ENCODE data around the gene SEMA6D. TPM values are rescaled to one million over a fixed set of nuclear protein-coding genes. Genes with fewer than 3 reads are reported as not detected.

The SEMA6D gene
- polyA plus RNA-seq, 1 of the 3 experiments (the other 2 are of a cell fraction), result 0.30 TPM

DNA sequence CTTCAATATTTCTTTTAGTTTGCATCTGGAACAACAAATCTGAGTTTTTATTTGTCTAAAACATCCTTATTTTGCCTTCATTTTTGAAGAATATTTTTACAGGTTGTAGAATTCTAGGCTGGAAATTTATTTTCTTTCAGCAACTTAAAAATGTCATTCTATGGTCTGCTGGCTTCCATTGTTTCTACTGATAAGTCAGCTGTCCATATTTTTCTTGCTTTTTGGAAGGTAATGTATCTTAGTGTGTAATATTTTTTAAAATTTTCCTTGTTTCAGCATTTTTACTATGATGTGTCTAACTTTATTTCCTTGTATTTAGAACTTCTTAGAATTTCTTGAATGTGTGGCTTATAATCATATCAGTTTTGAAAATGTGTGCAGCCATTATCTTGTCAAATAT is 37.0 kb downstream of the SEMA6D start:
- no peaks in the 10 kb centered on the region for H3K79me2 ChIP-seq (ENCODE audit: insufficient read depth)
- H3F3A ChIP-seq (replicated peaks; ENCODE audit: insufficient read depth), result no peaks in the 10 kb centered on the region
- no peaks in the 10 kb centered on the region for H3K27me3 ChIP-seq (ENCODE audit: insufficient read depth)
- DNase-seq, result no peak
- H2AFZ ChIP-seq (ENCODE audit: low read depth), result no peak overlapping the region
- no peak overlapping the region for H3K4me3 ChIP-seq (ENCODE audit: low read depth in 2 of 2, low read length in 1 of 2)
- no peak overlapping the region for H3K9ac ChIP-seq
- POLR2A ChIA-PET, result no interaction called here
- TF ChIP-seq MXI1 (IDR thresholded peaks at IDR 0.05; ENCODE audit: low read depth, low read length), result no peak
- TF ChIP-seq NFIC (IDR thresholded peaks at IDR 0.05; ENCODE audit: borderline replicate concordance), result no peak
- TF ChIP-seq ELF1 (IDR thresholded peaks at IDR 0.05), result no peak
- TF ChIP-seq RFX5 (IDR thresholded peaks at IDR 0.05; ENCODE audit: low read length), result no peak
- TF ChIP-seq, protein P1, sequence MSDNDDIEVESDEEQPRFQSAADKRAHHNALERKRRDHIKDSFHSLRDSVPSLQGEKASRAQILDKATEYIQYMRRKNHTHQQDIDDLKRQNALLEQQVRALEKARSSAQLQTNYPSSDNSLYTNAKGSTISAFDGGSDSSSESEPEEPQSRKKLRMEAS (IDR thresholded peaks at IDR 0.05; ENCODE audit: low read depth), result no peak
- no peak for TF ChIP-seq TAF1 (IDR thresholded peaks at IDR 0.05; ENCODE audit: borderline replicate concordance, low read depth, low read length)
- no peaks in the 10 kb centered on the region for H3K9me2 ChIP-seq
- H3K27ac ChIP-seq (ENCODE audit: low read depth in 2 of 2, low read length in 1 of 2), result no peak overlapping the region
- H3K9me3 ChIP-seq, result no peaks in the 10 kb centered on the region; the same call in 1 of the 2 replicates
- no peak overlapping the region for H3K4me2 ChIP-seq
- H4K20me1 ChIP-seq (ENCODE audit: insufficient read depth), result no peaks in the 10 kb centered on the region
- CTCF ChIA-PET, result no interaction called here
- no peaks in the 10 kb centered on the region for H3K36me3 ChIP-seq (replicated peaks in 1 of 2; ENCODE audit: control insufficient read depth in 1 of 2, insufficient read depth in 2 of 2, low read length in 1 of 2)
- peaks cover 0 to under 1% of the 10 kb centered on the region in 2 experiments; a peak in 2 of 4 replicates for H3K4me1 ChIP-seq (ENCODE audit: control insufficient read depth in 1 of 2, insufficient read depth in 2 of 2, low read depth in 1 of 2, low read length in 1 of 2)

DNA sequence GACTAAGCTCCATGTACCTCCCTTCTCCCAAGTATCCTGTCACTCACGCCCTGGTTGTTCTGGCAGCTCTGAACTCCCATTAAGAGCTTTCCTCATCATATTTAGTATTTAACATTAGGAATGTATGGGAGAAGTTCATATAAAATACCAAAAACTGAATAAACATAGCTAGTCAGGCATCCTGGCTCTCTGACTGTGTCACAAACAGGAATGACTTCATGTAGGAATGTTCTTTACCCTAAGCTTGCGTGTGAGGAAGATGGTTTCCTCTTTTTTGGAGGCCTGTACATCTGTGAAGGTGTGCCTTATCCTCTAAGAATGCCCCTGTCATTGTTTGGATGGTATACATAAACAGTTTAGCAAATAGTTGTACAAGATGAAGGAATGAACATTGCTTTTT is 38.6 kb downstream of the SEMA6D start:
- DNase-seq, result no peak
- 25% methylated on average over 2 of the region's 2 CpGs for WGBS (ENCODE audit: low lambda C conversion rate)
- H3K79me2 ChIP-seq (ENCODE audit: insufficient read depth), result no peaks in the 10 kb centered on the region

More for the DNA sequence above, 38.6 kb downstream of the SEMA6D start:
- peaks cover 0 to 2% of the 10 kb centered on the region in 2 experiments; a peak in 2 of 4 replicates for H3K4me1 ChIP-seq (ENCODE audit: control insufficient read depth in 1 of 2, insufficient read depth in 2 of 2, low read depth in 1 of 2, low read length in 1 of 2)
- H3K27me3 ChIP-seq (ENCODE audit: insufficient read depth), result no peaks in the 10 kb centered on the region
- ChIA-PET CTCF (no interaction called here), POLR2A (no interaction called here)
- H3K4me3 ChIP-seq (ENCODE audit: low read depth in 2 of 2, low read length in 1 of 2), result no peak overlapping the region
- H4K20me1 ChIP-seq (ENCODE audit: insufficient read depth), result no peaks in the 10 kb centered on the region
- no peak overlapping the region for H3K27ac ChIP-seq (ENCODE audit: low read depth in 2 of 2, low read length in 1 of 2)
- no peak for TF ChIP-seq FOXJ3 (CRISPR knock-in tag; IDR thresholded peaks at IDR 0.05)
- TF ChIP-seq, protein P2, sequence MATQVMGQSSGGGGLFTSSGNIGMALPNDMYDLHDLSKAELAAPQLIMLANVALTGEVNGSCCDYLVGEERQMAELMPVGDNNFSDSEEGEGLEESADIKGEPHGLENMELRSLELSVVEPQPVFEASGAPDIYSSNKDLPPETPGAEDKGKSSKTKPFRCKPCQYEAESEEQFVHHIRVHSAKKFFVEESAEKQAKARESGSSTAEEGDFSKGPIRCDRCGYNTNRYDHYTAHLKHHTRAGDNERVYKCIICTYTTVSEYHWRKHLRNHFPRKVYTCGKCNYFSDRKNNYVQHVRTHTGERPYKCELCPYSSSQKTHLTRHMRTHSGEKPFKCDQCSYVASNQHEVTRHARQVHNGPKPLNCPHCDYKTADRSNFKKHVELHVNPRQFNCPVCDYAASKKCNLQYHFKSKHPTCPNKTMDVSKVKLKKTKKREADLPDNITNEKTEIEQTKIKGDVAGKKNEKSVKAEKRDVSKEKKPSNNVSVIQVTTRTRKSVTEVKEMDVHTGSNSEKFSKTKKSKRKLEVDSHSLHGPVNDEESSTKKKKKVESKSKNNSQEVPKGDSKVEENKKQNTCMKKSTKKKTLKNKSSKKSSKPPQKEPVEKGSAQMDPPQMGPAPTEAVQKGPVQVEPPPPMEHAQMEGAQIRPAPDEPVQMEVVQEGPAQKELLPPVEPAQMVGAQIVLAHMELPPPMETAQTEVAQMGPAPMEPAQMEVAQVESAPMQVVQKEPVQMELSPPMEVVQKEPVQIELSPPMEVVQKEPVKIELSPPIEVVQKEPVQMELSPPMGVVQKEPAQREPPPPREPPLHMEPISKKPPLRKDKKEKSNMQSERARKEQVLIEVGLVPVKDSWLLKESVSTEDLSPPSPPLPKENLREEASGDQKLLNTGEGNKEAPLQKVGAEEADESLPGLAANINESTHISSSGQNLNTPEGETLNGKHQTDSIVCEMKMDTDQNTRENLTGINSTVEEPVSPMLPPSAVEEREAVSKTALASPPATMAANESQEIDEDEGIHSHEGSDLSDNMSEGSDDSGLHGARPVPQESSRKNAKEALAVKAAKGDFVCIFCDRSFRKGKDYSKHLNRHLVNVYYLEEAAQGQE (IDR thresholded peaks at IDR 0.05; ENCODE audit: low read depth, low read length), result no peak
- no peak for TF ChIP-seq RCOR1 (IDR thresholded peaks at IDR 0.05; ENCODE audit: low read length)
- TF ChIP-seq, protein P3, sequence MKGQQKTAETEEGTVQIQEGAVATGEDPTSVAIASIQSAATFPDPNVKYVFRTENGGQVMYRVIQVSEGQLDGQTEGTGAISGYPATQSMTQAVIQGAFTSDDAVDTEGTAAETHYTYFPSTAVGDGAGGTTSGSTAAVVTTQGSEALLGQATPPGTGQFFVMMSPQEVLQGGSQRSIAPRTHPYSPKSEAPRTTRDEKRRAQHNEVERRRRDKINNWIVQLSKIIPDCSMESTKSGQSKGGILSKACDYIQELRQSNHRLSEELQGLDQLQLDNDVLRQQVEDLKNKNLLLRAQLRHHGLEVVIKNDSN (IDR thresholded peaks at IDR 0.05; ENCODE audit: borderline replicate concordance, low read depth), result no peak
- no peak for TF ChIP-seq YY1 (IDR thresholded peaks at IDR 0.05; ENCODE audit: low read depth)
- TF ChIP-seq, protein P4, sequence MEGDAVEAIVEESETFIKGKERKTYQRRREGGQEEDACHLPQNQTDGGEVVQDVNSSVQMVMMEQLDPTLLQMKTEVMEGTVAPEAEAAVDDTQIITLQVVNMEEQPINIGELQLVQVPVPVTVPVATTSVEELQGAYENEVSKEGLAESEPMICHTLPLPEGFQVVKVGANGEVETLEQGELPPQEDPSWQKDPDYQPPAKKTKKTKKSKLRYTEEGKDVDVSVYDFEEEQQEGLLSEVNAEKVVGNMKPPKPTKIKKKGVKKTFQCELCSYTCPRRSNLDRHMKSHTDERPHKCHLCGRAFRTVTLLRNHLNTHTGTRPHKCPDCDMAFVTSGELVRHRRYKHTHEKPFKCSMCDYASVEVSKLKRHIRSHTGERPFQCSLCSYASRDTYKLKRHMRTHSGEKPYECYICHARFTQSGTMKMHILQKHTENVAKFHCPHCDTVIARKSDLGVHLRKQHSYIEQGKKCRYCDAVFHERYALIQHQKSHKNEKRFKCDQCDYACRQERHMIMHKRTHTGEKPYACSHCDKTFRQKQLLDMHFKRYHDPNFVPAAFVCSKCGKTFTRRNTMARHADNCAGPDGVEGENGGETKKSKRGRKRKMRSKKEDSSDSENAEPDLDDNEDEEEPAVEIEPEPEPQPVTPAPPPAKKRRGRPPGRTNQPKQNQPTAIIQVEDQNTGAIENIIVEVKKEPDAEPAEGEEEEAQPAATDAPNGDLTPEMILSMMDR (IDR thresholded peaks at IDR 0.05), result no peak
- no peak for TF ChIP-seq CHD2 (IDR thresholded peaks at IDR 0.05; ENCODE audit: low read length, partially characterized antibody)
- TF ChIP-seq, protein P5, sequence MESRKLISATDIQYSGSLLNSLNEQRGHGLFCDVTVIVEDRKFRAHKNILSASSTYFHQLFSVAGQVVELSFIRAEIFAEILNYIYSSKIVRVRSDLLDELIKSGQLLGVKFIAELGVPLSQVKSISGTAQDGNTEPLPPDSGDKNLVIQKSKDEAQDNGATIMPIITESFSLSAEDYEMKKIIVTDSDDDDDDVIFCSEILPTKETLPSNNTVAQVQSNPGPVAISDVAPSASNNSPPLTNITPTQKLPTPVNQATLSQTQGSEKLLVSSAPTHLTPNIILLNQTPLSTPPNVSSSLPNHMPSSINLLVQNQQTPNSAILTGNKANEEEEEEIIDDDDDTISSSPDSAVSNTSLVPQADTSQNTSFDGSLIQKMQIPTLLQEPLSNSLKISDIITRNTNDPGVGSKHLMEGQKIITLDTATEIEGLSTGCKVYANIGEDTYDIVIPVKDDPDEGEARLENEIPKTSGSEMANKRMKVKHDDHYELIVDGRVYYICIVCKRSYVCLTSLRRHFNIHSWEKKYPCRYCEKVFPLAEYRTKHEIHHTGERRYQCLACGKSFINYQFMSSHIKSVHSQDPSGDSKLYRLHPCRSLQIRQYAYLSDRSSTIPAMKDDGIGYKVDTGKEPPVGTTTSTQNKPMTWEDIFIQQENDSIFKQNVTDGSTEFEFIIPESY (IDR thresholded peaks at IDR 0.05; ENCODE audit: borderline replicate concordance, low read depth), result no peak
- TF ChIP-seq, protein P6, sequence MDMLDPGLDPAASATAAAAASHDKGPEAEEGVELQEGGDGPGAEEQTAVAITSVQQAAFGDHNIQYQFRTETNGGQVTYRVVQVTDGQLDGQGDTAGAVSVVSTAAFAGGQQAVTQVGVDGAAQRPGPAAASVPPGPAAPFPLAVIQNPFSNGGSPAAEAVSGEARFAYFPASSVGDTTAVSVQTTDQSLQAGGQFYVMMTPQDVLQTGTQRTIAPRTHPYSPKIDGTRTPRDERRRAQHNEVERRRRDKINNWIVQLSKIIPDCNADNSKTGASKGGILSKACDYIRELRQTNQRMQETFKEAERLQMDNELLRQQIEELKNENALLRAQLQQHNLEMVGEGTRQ (IDR thresholded peaks at IDR 0.05; ENCODE audit: borderline replicate concordance, low read depth, low read length), result no peak
- no peak for TF ChIP-seq NRF1 (IDR thresholded peaks at IDR 0.05; ENCODE audit: low read depth, low read length)
- TF ChIP-seq, protein P1 (IDR thresholded peaks at IDR 0.05; ENCODE audit: low read depth), result no peak
- no peak for TF ChIP-seq GABPA (IDR thresholded peaks at IDR 0.05; ENCODE audit: low read depth)
- TF ChIP-seq MXI1 (IDR thresholded peaks at IDR 0.05; ENCODE audit: low read depth, low read length), result no peak
- H3K4me2 ChIP-seq, result no peak overlapping the region
- no peaks in the 10 kb centered on the region for H3K9me2 ChIP-seq
- H3K36me3 ChIP-seq (replicated peaks in 1 of 2; ENCODE audit: control insufficient read depth in 1 of 2, insufficient read depth in 2 of 2, low read length in 1 of 2), result no peaks in the 10 kb centered on the region
- H3K9ac ChIP-seq, result no peak overlapping the region
- H3F3A ChIP-seq (replicated peaks; ENCODE audit: insufficient read depth), result no peaks in the 10 kb centered on the region
- no peak overlapping the region for H2AFZ ChIP-seq (ENCODE audit: low read depth)
- H3K9me3 ChIP-seq, result no peaks in the 10 kb centered on the region; the same call in 1 of the 2 replicates

All from SK-N-SH (cell line).